ENCODE results near the gene CCDC110. TPM values are rescaled to one million over a fixed set of nuclear protein-coding genes. Genes with fewer than 3 reads are reported as not detected.

Gene CCDC110
- total and polyA plus RNA-seq, 9 of the 15 experiments (the other 6 are each of a cell fraction or from before 2014, with no cell fraction given): 0.04 to 0.35 (median 0.07) TPM; not detected in 4

DNA sequence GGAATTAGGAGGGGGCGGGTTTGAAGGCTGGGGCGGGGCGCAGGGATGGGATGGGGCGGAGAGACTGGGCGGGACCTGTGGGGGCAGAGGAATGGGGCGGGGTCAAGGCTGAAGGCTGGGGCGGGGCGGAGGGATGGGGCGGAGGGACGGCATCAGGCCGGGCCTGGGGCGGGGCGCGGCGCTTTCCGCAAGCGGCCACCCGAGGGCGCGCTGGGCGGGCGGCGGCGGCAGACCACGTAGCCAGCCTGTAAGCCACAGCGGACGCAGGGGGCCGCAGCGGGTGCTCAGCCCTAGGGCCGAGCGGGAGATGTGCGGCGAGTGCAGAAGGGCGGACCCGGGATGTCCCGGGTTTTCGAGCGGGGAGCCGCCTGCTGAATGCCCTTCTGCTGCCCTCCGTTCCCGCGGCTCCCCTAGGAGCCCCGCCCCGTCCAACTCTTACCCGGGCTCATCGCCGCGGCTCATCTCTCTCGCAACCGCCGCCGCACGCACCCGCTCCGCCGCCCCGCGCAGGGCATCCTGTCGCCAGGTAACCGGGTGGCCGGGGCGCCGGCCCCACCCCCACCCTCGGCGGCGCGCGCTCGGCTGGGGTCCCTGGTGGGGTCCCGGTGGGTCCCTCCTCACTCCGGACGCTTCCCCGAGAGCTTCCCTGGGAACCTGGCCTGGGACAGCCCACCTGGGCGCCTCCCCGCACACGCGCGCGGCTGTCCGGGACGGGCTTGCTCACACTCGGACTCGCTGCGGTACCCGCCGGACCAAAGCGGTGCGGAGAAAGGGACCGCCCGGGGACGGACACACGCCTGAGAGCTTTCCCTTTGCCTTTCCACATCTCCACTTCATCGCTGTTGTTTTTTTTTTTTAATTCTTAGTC lies at the start of gene CCDC110 (continued):
- TF ChIP-seq CREB1 (IDR thresholded peaks at IDR 0.05) (peak; percentile 55; the same call in 1 of the 2 replicates), CREB1 (CRISPR knock-in tag; IDR thresholded peaks at IDR 0.05) (no peak), STAT5A (IDR thresholded peaks at IDR 0.05; ENCODE audit: borderline replicate concordance, low read length) (no peak), SMC3 (conservative IDR thresholded peaks at IDR 0.05; ENCODE audit: insufficient read depth, low read depth, low read length) (peak; percentile 47; the same call in 1 of the 2 replicates), MTA3 (IDR thresholded peaks at IDR 0.05; ENCODE audit: borderline replicate concordance) (peak; percentile 29; the same call in 1 of the 2 replicates), ATF7 (IDR thresholded peaks at IDR 0.05) (0 out of 2 replicates have a peak, but pooled peaks have one; percentile 11), CCNT2 (IDR thresholded peaks at IDR 0.05; ENCODE audit: borderline replicate concordance, extremely low read depth, insufficient read length, low read depth, low read length) (peak; percentile 24), PREB (CRISPR knock-in tag; IDR thresholded peaks at IDR 0.05) (no peak), YY1 (IDR thresholded peaks at IDR 0.05; ENCODE audit: borderline replicate concordance in 1 of 3, control insufficient read depth in 1 of 3, extremely low read depth in 1 of 3, insufficient read depth in 3 of 3, insufficient read length in 1 of 3, insufficient replicate concordance in 2 of 3, low read depth in 1 of 3, low read length in 2 of 3) (peak in 1 of 3 experiments; percentile 30), ZNF124 (CRISPR knock-in tag; IDR thresholded peaks at IDR 0.05) (no peak), NFIC (IDR thresholded peaks at IDR 0.05) (peak; percentile 38; the same call in 1 of the 2 replicates), NCOA6 (IDR thresholded peaks at IDR 0.05) (peak; percentile 68; the same call in 1 of the 2 replicates), ATF1 (CRISPR knock-in tag; IDR thresholded peaks at IDR 0.05) (no peak), ATF1 (tag; IDR thresholded peaks at IDR 0.05) (peak; percentile 18; the same call in 1 of the 2 replicates), CREB3L1 (IDR thresholded peaks at IDR 0.05; ENCODE audit: borderline replicate concordance, low read depth) (peak; percentile 30; the same call in 1 of the 2 replicates), MAZ (CRISPR knock-in tag; conservative IDR thresholded peaks at IDR 0.05 in 1 of 2, IDR thresholded peaks at IDR 0.05 in 1 of 2) (peak; percentile 13 to 36; a peak in 2 of 4 replicates), NRF1 (conservative IDR thresholded peaks at IDR 0.05 in 1 of 2, IDR thresholded peaks at IDR 0.05 in 1 of 2) (peak; percentile 59 to 65; a peak in 3 of 4 replicates)
- TF ChIP-seq, protein P1, sequence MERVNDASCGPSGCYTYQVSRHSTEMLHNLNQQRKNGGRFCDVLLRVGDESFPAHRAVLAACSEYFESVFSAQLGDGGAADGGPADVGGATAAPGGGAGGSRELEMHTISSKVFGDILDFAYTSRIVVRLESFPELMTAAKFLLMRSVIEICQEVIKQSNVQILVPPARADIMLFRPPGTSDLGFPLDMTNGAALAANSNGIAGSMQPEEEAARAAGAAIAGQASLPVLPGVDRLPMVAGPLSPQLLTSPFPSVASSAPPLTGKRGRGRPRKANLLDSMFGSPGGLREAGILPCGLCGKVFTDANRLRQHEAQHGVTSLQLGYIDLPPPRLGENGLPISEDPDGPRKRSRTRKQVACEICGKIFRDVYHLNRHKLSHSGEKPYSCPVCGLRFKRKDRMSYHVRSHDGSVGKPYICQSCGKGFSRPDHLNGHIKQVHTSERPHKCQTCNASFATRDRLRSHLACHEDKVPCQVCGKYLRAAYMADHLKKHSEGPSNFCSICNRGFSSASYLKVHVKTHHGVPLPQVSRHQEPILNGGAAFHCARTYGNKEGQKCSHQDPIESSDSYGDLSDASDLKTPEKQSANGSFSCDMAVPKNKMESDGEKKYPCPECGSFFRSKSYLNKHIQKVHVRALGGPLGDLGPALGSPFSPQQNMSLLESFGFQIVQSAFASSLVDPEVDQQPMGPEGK (CRISPR knock-in tag; IDR thresholded peaks at IDR 0.05; ENCODE audit: borderline replicate concordance): no peak
- TF ChIP-seq, protein P2, sequence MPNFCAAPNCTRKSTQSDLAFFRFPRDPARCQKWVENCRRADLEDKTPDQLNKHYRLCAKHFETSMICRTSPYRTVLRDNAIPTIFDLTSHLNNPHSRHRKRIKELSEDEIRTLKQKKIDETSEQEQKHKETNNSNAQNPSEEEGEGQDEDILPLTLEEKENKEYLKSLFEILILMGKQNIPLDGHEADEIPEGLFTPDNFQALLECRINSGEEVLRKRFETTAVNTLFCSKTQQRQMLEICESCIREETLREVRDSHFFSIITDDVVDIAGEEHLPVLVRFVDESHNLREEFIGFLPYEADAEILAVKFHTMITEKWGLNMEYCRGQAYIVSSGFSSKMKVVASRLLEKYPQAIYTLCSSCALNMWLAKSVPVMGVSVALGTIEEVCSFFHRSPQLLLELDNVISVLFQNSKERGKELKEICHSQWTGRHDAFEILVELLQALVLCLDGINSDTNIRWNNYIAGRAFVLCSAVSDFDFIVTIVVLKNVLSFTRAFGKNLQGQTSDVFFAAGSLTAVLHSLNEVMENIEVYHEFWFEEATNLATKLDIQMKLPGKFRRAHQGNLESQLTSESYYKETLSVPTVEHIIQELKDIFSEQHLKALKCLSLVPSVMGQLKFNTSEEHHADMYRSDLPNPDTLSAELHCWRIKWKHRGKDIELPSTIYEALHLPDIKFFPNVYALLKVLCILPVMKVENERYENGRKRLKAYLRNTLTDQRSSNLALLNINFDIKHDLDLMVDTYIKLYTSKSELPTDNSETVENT (CRISPR knock-in tag; IDR thresholded peaks at IDR 0.05): peak; percentile 55; the same call in 1 of the 2 replicates

Data from K562 (cell line).